ENCODE data around the gene KMT2D.

DNA sequence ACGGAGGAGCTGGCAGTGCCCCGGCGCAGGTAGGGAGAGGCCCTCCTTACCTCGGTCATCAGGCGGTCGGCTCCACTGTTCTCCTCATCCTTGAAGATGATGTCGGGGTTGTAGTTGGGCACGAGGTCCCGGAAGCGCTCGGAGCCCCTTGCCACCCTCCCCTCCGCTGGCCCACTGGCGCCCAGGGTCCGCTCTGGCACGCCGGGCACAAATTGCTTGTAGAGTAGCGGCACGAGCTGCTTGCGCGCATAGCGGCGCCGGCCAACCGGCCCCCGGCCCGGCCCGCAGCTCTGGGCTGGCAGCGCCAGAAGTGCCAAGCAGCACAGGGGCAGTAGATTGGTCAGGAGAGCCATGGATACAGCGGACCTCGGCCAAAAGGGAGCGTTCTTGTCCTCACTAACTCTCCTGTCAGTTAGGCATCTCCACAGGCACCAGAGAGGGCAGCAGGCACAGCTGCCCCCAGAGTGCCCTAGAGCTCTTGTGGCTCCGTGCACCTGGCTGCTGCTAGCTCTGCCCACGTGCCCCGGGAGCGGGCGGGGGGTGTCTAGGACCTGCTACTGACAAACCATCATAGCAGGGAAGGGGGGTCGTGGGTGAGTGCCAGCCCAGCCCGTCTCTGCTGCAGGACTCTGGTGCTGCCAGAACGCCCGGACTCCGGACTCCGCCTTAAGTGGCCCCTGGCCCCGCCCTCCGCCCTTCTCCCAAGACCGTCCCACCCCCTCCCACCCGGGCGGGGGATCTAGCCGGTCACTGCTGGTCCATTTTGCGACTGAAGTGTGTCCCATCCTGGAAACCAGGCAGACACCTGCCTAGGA is 33.8 kb upstream of the KMT2D start, which contains the start of gene DHH:
- no peak for TF ChIP-seq POLR2A (IDR thresholded peaks at IDR 0.05)
- TF ChIP-seq, protein P1, sequence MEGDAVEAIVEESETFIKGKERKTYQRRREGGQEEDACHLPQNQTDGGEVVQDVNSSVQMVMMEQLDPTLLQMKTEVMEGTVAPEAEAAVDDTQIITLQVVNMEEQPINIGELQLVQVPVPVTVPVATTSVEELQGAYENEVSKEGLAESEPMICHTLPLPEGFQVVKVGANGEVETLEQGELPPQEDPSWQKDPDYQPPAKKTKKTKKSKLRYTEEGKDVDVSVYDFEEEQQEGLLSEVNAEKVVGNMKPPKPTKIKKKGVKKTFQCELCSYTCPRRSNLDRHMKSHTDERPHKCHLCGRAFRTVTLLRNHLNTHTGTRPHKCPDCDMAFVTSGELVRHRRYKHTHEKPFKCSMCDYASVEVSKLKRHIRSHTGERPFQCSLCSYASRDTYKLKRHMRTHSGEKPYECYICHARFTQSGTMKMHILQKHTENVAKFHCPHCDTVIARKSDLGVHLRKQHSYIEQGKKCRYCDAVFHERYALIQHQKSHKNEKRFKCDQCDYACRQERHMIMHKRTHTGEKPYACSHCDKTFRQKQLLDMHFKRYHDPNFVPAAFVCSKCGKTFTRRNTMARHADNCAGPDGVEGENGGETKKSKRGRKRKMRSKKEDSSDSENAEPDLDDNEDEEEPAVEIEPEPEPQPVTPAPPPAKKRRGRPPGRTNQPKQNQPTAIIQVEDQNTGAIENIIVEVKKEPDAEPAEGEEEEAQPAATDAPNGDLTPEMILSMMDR (IDR thresholded peaks at IDR 0.05) = no peak
